HG03108 (cell line): ENCODE data around the gene ENTREP3.

ENCODE experiments used
- ATAC-seq: cut with Tn5 transposase; IDR thresholded peaks from one replicate; pipeline ENCODE4 v1.9.1; 2021; ENCODE audit warnings: moderate library complexity; ENCODE audit not compliant: unreplicated experiment

Gene ENTREP3

GRCh38 chr1:155205969-155206593, 49.2 kb downstream of the ENTREP3 start:
- no peak for ATAC-seq

GRCh38 chr1:155205035-155205434, 50.2 kb downstream of the ENTREP3 start:
- no peak for ATAC-seq

- ATAC-seq: no peak
Measured at GRCh38 chr1:155202731-155203515, 52.4 kb downstream of the ENTREP3 start.

GRCh38 chr1:155202198-155202597, 53.1 kb downstream of the ENTREP3 start:
- no peak for ATAC-seq

- no peak for ATAC-seq
Measured at GRCh38 chr1:155200920-155201319, 54.4 kb downstream of the ENTREP3 start.

- no peak for ATAC-seq
Measured at GRCh38 chr1:155199792-155200191, 55.5 kb downstream of the ENTREP3 start.

GRCh38 chr1:155198547-155198906, 56.8 kb downstream of the ENTREP3 start:
- ATAC-seq: no peak

- no peak for ATAC-seq
Measured at GRCh38 chr1:155197901-155198546, 57.3 kb downstream of the ENTREP3 start.
